Adrenal gland (tissue), 12 donors: ENCODE measurements around the gene TPP2. TPM values are rescaled to one million over a fixed set of nuclear protein-coding genes. Genes with fewer than 3 reads are reported as not detected.
A peak's percentile ranks its signal among the peaks of the same experiment; 100 is the strongest.

ENCODE experiments used
- DNase-seq, 7 donors: peaks; one replicate each; pipeline ENCODE4 v3.0.0-alpha.2; 2019 to 2020
- H3K27ac ChIP-seq, 5 donors: fragments of 200-600 bp; sonication (generic) in 4 of 5; 1 replicate in 3 of 5; 2 replicates in 2 of 5; pipeline versions ENCODE4 v1.5.1 to v1.8.0; 2016 to 2020; ENCODE audit warnings: mild to moderate bottlenecking in 1 of 5
- H3K27me3 ChIP-seq: fragments of 200-600 bp; 2 replicates; pipeline ENCODE4 v1.8.0; 2021
- H3K36me3 ChIP-seq, 2 donors: fragments of 200-600 bp; replicated peaks in 1 of 2; 1 replicate in 1 of 2; 2 replicates in 1 of 2; pipeline versions ENCODE4 v1.5.1 to v1.8.0; 2018 to 2022
- H3K4me1 ChIP-seq, 2 donors: fragments of 200-600 bp; replicated peaks in 1 of 2; 1 replicate in 1 of 2; 2 replicates in 1 of 2; pipeline versions ENCODE4 v1.5.1 to v1.8.0; 2018 to 2021
- H3K4me3 ChIP-seq, 4 donors: fragments of 200-600 bp; sonication (generic) in 3 of 4; one replicate each; pipeline ENCODE4 v1.5.1; 2016 to 2018
- H3K9me3 ChIP-seq, 3 donors: fragments of 200-600 bp; sonication (generic) in 1 of 3; replicated peaks in 1 of 3; 1 replicate in 2 of 3; 2 replicates in 1 of 3; pipeline versions ENCODE4 v1.5.1 to v1.8.0; 2016 to 2021
- CTCF ChIP-seq, 6 experiments: fragments of 450-650 bp in 4 of 6; fragments of 200-600 bp in 2 of 6; sonication (generic) in 1 of 6; IDR thresholded peaks; 1 replicate in 5 of 6; 2 replicates in 1 of 6; pipeline versions ENCODE4 v1.5.1 to v1.8.0; 2016 to 2021; ENCODE audit warnings: antibody characterized with exemption in 6 of 6, mild to moderate bottlenecking in 2 of 6, moderate library complexity in 1 of 6
- POLR2A ChIP-seq, 2 donors: fragments of 450-650 bp; IDR thresholded peaks; one replicate each; pipeline ENCODE4 v1.6.1; 2017; ENCODE audit warnings: antibody characterized with exemption in 2 of 2, mild to moderate bottlenecking in 2 of 2, moderate library complexity in 1 of 2
- WGBS, 4 donors: extraction: QIAGEN DNeasy Blood & Tissue Kit in 2 of 4; methylation state at CpG; one replicate each; pipeline versions ENCODE4 v1.1.5 to v1.1.7; 2013 to 2017; 5-methylcytosine and 5-hydroxymethylcytosine counted together
- intact Hi-C, 2 donors: fragments of 100-400 bp; cut with DNase I; formaldehyde crosslinking; loops; one replicate each; pipeline versions ENCODE4 v1.14.1 to v1.15.0; 2022 to 2023
- polyA plus RNA-seq, 3 donors: library from polyadenylated mRNA; stranded (reverse); fragments of 200-250 nt in 2 of 3; fragments of 350-450 nt in 1 of 3; fragmentation: Illumina TruSeq in 1 of 3; extraction: RNeasy Lipid Tissue Mini Kit (QIAGEN cat#74804) in 1 of 3; gene quantifications; one replicate each; pipeline ENCODE4 v1.2.3, GENCODE V29; 2013 to 2014
- total RNA-seq, 9 donors: library from RNA; depleted of rRNA in 4 of 9; stranded (reverse); fragments of >200 nt in 4 of 9; fragments of 120-200 nt in 1 of 9; fragmentation: NEBNext Ultra II Directional in 1 of 9; extraction: Animal tissue kit (Norgen Biotek cat#: 25700) in 1 of 9; gene quantifications; one replicate each; pipeline versions ENCODE4 v1.1.0 to v1.2.4, GENCODE V29; 2013 to 2023
- donor health status: healthy with polysubstance abuse.
- donor health status: Bipolar disorder and iron deficiency.
- donor health status: DM: yes; HTN: yes; CAD: no.
- donor health status: DM: no; HTN: no; CAD: no.
- donor health status: DM: no; HTN: no; CAD: no.
- donor health status: DM: yes; HTN: yes; CAD: no.

TPP2 gene
- total and polyA plus RNA-seq, 12 donors, result 13.8 to 50.6 (median 25.7) TPM

DNA sequence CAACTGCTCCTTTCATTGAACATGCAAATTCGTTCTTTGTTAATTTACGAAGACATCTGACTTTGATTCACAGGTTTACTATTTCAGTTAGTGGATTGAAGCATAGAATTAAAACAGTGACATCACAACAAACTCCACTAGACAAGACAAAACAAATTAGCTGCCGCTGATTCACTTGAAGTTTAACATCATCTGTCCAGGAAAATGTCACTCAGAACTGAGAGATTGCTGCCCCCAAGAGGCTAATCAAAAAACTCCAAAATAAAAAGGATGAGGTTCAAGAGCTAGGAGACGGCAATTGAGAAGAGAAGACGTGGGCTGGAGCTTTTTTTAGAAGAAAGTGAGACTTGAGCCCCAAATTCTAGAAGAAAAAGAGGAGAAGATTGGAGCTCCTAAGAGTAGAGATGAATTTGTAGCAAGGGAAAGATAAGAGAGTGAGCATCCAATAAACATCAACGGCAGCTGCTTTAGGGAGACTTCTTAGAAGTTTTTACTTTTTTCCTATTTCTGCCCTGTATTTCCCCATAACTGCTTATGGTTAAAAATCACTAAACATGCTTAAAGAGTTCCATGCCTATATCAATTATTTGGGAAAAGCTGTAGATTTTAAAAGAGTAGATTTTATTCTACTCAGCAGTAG is 40.8 kb upstream of the TPP2 start:
- no peaks in the 10 kb centered on the region for H3K9me3 ChIP-seq
- H3K27me3 ChIP-seq, result no peaks in the 10 kb centered on the region
- no peak for TF ChIP-seq POLR2A (IDR thresholded peaks at IDR 0.05)
- TF ChIP-seq CTCF (IDR thresholded peaks at IDR 0.05), result peak; percentile 14 to 52 (median 42)
- 30 to 31% (median 31%) methylated on average over 6 of the region's 6 CpGs for WGBS, 4 donors
- no peak overlapping the region for H3K27ac ChIP-seq
- no peak for DNase-seq
- H3K36me3 ChIP-seq, result no peaks in the 10 kb centered on the region
- intact Hi-C loops, result no loop called here
- no peaks in the 10 kb centered on the region for H3K4me1 ChIP-seq
- no peak overlapping the region for H3K4me3 ChIP-seq

- TF ChIP-seq POLR2A (IDR thresholded peaks at IDR 0.05) (no peak), CTCF (IDR thresholded peaks at IDR 0.05) (no peak)
- WGBS, 4 donors, result 60 to 70% (median 65%) methylated on average over 3 of the region's 3 CpGs
- no peak for DNase-seq
- intact Hi-C loops, result no loop called here
- H3K4me3 ChIP-seq, result no peak overlapping the region
- H3K9me3 ChIP-seq, result no peaks in the 10 kb centered on the region
- no peaks in the 10 kb centered on the region for H3K36me3 ChIP-seq
- no peaks in the 10 kb centered on the region for H3K27me3 ChIP-seq
- H3K4me1 ChIP-seq, result no peaks in the 10 kb centered on the region
- no peak overlapping the region for H3K27ac ChIP-seq
Measured at GRCh38 chr13:102556806-102557205, 40.0 kb upstream of the TPP2 start.

DNA sequence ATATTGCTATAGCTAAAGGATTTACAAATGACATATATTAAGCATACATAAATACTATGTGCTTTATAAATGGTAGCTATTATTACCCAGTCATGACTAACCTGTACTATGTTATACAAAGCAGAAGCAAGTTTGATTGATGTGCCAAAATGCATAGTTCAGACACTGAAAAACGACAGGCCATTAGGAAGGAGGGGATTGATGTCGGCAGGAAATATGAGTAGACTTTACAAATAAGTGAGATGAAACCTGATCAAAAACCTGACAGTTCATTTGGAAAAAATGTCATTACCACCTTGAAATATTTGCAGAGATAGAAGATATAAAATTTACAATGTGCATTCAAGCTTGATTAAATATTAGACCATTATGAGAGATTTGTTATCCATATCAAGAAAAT is 38.8 kb upstream of the TPP2 start:
- intact Hi-C loops, result no loop called here
- DNase-seq, result no peak
- TF ChIP-seq CTCF (IDR thresholded peaks at IDR 0.05) (no peak), POLR2A (IDR thresholded peaks at IDR 0.05) (no peak)
- Histone ChIP-seq H3K27ac (no peak overlapping the region), H3K9me3 (peaks cover 0 to 3% (median 0%) of the 10 kb centered on the region in 3 donors), H3K4me3 (no peak overlapping the region), H3K36me3 (no peaks in the 10 kb centered on the region), H3K27me3 (no peaks in the 10 kb centered on the region), H3K4me1 (no peaks in the 10 kb centered on the region)
- 55 to 68% (median 66%) methylated on average over 2 of the region's 2 CpGs for WGBS, 4 donors

DNA sequence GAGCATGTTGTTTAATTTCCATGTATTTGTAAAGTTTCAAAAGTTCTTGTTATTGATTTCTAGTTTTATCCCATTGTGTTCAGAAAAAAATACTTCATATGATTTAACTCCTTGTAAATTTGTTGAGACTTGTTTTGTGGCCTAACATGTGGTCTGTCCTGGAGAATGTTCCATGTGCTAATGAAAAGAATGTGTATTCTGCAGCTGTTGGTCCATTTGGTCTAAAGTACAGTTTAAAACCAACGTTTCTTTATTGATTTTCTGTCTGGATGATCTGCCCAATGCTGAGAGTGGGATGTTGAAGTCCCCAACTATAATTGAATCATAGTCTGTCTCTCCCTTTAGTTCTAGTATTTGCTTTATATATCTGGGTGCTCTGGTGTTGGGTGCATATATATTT is 34.9 kb upstream of the TPP2 start:
- TF ChIP-seq CTCF (IDR thresholded peaks at IDR 0.05) (no peak), POLR2A (IDR thresholded peaks at IDR 0.05) (no peak)
- intact Hi-C loops, result no loop called here
- no peak for DNase-seq
- no peaks in the 10 kb centered on the region for H3K36me3 ChIP-seq
- no peak overlapping the region for H3K4me3 ChIP-seq
- peaks cover 9% of the 10 kb centered on the region for H3K27me3 ChIP-seq
- H3K4me1 ChIP-seq, result no peaks in the 10 kb centered on the region
- WGBS, 4 donors, result 42 to 70% (median 62%) methylated on average over 1 of the region's 1 CpG
- H3K9me3 ChIP-seq, result peaks cover 0 to 3% (median 0%) of the 10 kb centered on the region in 3 donors
- no peak overlapping the region for H3K27ac ChIP-seq
